Measurements from ENCODE around the gene MEGF9.

The MEGF9 gene

GRCh38 chr9:120745278-120745677 is 31.0 kb upstream of the MEGF9 start:
- Histone ChIP-seq H2AFZ (ENCODE audit: low read length, unreplicated experiment) (no peak overlapping the region), H3K27me3 (ENCODE audit: insufficient read depth, low read length) (no peaks in the 10 kb centered on the region), H3K27ac (ENCODE audit: low read depth, low read length) (no peak overlapping the region)

GRCh38 chr9:120742951-120743416 is 28.7 kb upstream of the MEGF9 start:
- H3K27ac ChIP-seq (ENCODE audit: low read depth, low read length) = no peak overlapping the region
- peaks cover 10% of the 10 kb centered on the region for H3K4me1 ChIP-seq (ENCODE audit: control insufficient read depth, insufficient read depth, low read length, unreplicated experiment)
- no peaks in the 10 kb centered on the region for H3K36me3 ChIP-seq (ENCODE audit: insufficient read depth, low read length)
- H3K27me3 ChIP-seq (ENCODE audit: insufficient read depth, low read length) = no peaks in the 10 kb centered on the region
- H3K4me3 ChIP-seq (ENCODE audit: low read depth, low read length) = no peak overlapping the region
- H2AFZ ChIP-seq (ENCODE audit: low read length, unreplicated experiment) = no peak overlapping the region
- H3K79me2 ChIP-seq (ENCODE audit: control insufficient read depth, insufficient read depth, low read length, unreplicated experiment) = no peaks in the 10 kb centered on the region

More at GRCh38 chr9:120745278-120745677, 31.0 kb upstream of the MEGF9 start:
- Histone ChIP-seq H3K79me2 (ENCODE audit: control insufficient read depth, insufficient read depth, low read length, unreplicated experiment) (no peaks in the 10 kb centered on the region), H3K4me3 (ENCODE audit: low read depth, low read length) (no peak overlapping the region), H3K36me3 (ENCODE audit: insufficient read depth, low read length) (no peaks in the 10 kb centered on the region), H3K4me1 (ENCODE audit: control insufficient read depth, insufficient read depth, low read length, unreplicated experiment) (peaks cover 10% of the 10 kb centered on the region)

- Histone ChIP-seq H3K27me3 (ENCODE audit: insufficient read depth, low read length) (no peaks in the 10 kb centered on the region), H3K4me1 (ENCODE audit: control insufficient read depth, insufficient read depth, low read length, unreplicated experiment) (peaks cover 10% of the 10 kb centered on the region), H3K27ac (ENCODE audit: low read depth, low read length) (peak overlapping the region; percentile 42), H3K36me3 (ENCODE audit: insufficient read depth, low read length) (no peaks in the 10 kb centered on the region), H3K4me3 (ENCODE audit: low read depth, low read length) (no peak overlapping the region), H3K79me2 (ENCODE audit: control insufficient read depth, insufficient read depth, low read length, unreplicated experiment) (no peaks in the 10 kb centered on the region), H2AFZ (ENCODE audit: low read length, unreplicated experiment) (peak overlapping the region; percentile 3)
Observed at GRCh38 chr9:120741701-120742100, 27.4 kb upstream of the MEGF9 start.

- H3K4me1 ChIP-seq (ENCODE audit: control insufficient read depth, insufficient read depth, low read length, unreplicated experiment) = peaks cover 10% of the 10 kb centered on the region
- no peaks in the 10 kb centered on the region for H3K36me3 ChIP-seq (ENCODE audit: insufficient read depth, low read length)
- no peak overlapping the region for H3K4me3 ChIP-seq (ENCODE audit: low read depth, low read length)
- H3K27me3 ChIP-seq (ENCODE audit: insufficient read depth, low read length) = no peaks in the 10 kb centered on the region
- H3K27ac ChIP-seq (ENCODE audit: low read depth, low read length) = peak overlapping the region; percentile 42
- peak overlapping the region; percentile 36 for H2AFZ ChIP-seq (ENCODE audit: low read length, unreplicated experiment)
- H3K79me2 ChIP-seq (ENCODE audit: control insufficient read depth, insufficient read depth, low read length, unreplicated experiment) = no peaks in the 10 kb centered on the region
Observed at GRCh38 chr9:120741191-120741590, 26.9 kb upstream of the MEGF9 start.

GRCh38 chr9:120740132-120740531 is 25.9 kb upstream of the MEGF9 start:
- Histone ChIP-seq H3K4me1 (ENCODE audit: control insufficient read depth, insufficient read depth, low read length, unreplicated experiment) (peaks cover 13% of the 10 kb centered on the region), H3K27ac (ENCODE audit: low read depth, low read length) (no peak overlapping the region), H3K79me2 (ENCODE audit: control insufficient read depth, insufficient read depth, low read length, unreplicated experiment) (no peaks in the 10 kb centered on the region), H3K27me3 (ENCODE audit: insufficient read depth, low read length) (no peaks in the 10 kb centered on the region), H3K36me3 (ENCODE audit: insufficient read depth, low read length) (no peaks in the 10 kb centered on the region), H3K4me3 (ENCODE audit: low read depth, low read length) (no peak overlapping the region), H2AFZ (ENCODE audit: low read length, unreplicated experiment) (no peak overlapping the region)

- peaks cover 19% of the 10 kb centered on the region for H3K4me1 ChIP-seq (ENCODE audit: control insufficient read depth, insufficient read depth, low read length, unreplicated experiment)
- H3K4me3 ChIP-seq (ENCODE audit: low read depth, low read length) = no peak overlapping the region
- H3K79me2 ChIP-seq (ENCODE audit: control insufficient read depth, insufficient read depth, low read length, unreplicated experiment) = no peaks in the 10 kb centered on the region
- no peak overlapping the region for H2AFZ ChIP-seq (ENCODE audit: low read length, unreplicated experiment)
- H3K27ac ChIP-seq (ENCODE audit: low read depth, low read length) = no peak overlapping the region
- H3K36me3 ChIP-seq (ENCODE audit: insufficient read depth, low read length) = no peaks in the 10 kb centered on the region
- H3K27me3 ChIP-seq (ENCODE audit: insufficient read depth, low read length) = no peaks in the 10 kb centered on the region
Observed at GRCh38 chr9:120737416-120738165, 23.3 kb upstream of the MEGF9 start.

GRCh38 chr9:120736881-120737280 is 22.6 kb upstream of the MEGF9 start:
- Histone ChIP-seq H3K27ac (ENCODE audit: low read depth, low read length) (no peak overlapping the region), H3K27me3 (ENCODE audit: insufficient read depth, low read length) (no peaks in the 10 kb centered on the region), H3K4me1 (ENCODE audit: control insufficient read depth, insufficient read depth, low read length, unreplicated experiment) (peaks cover 18% of the 10 kb centered on the region), H3K36me3 (ENCODE audit: insufficient read depth, low read length) (no peaks in the 10 kb centered on the region), H3K79me2 (ENCODE audit: control insufficient read depth, insufficient read depth, low read length, unreplicated experiment) (no peaks in the 10 kb centered on the region), H3K4me3 (ENCODE audit: low read depth, low read length) (no peak overlapping the region), H2AFZ (ENCODE audit: low read length, unreplicated experiment) (no peak overlapping the region)

GRCh38 chr9:120735415-120736126 is 21.3 kb upstream of the MEGF9 start:
- no peaks in the 10 kb centered on the region for H3K36me3 ChIP-seq (ENCODE audit: insufficient read depth, low read length)
- H3K4me1 ChIP-seq (ENCODE audit: control insufficient read depth, insufficient read depth, low read length, unreplicated experiment) = peaks cover 20% of the 10 kb centered on the region
- no peak overlapping the region for H3K4me3 ChIP-seq (ENCODE audit: low read depth, low read length)
- no peak overlapping the region for H3K27ac ChIP-seq (ENCODE audit: low read depth, low read length)
- no peaks in the 10 kb centered on the region for H3K27me3 ChIP-seq (ENCODE audit: insufficient read depth, low read length)
- no peak overlapping the region for H2AFZ ChIP-seq (ENCODE audit: low read length, unreplicated experiment)
- no peaks in the 10 kb centered on the region for H3K79me2 ChIP-seq (ENCODE audit: control insufficient read depth, insufficient read depth, low read length, unreplicated experiment)

GRCh38 chr9:120734607-120735410 is 20.5 kb upstream of the MEGF9 start:
- no peaks in the 10 kb centered on the region for H3K27me3 ChIP-seq (ENCODE audit: insufficient read depth, low read length)
- H3K27ac ChIP-seq (ENCODE audit: low read depth, low read length) = no peak overlapping the region

GRCh38 chr9:120733190-120733589 is 18.9 kb upstream of the MEGF9 start:
- no peak overlapping the region for H3K4me3 ChIP-seq (ENCODE audit: low read depth, low read length)
- no peaks in the 10 kb centered on the region for H3K27me3 ChIP-seq (ENCODE audit: insufficient read depth, low read length)
- H3K27ac ChIP-seq (ENCODE audit: low read depth, low read length) = no peak overlapping the region
- no peak overlapping the region for H2AFZ ChIP-seq (ENCODE audit: low read length, unreplicated experiment)
- H3K79me2 ChIP-seq (ENCODE audit: control insufficient read depth, insufficient read depth, low read length, unreplicated experiment) = no peaks in the 10 kb centered on the region
- H3K4me1 ChIP-seq (ENCODE audit: control insufficient read depth, insufficient read depth, low read length, unreplicated experiment) = peaks cover 29% of the 10 kb centered on the region
- H3K36me3 ChIP-seq (ENCODE audit: insufficient read depth, low read length) = no peaks in the 10 kb centered on the region

More at GRCh38 chr9:120734607-120735410, 20.5 kb upstream of the MEGF9 start:
- no peaks in the 10 kb centered on the region for H3K36me3 ChIP-seq (ENCODE audit: insufficient read depth, low read length)
- H3K4me1 ChIP-seq (ENCODE audit: control insufficient read depth, insufficient read depth, low read length, unreplicated experiment) = peaks cover 25% of the 10 kb centered on the region
- H2AFZ ChIP-seq (ENCODE audit: low read length, unreplicated experiment) = no peak overlapping the region
- no peak overlapping the region for H3K4me3 ChIP-seq (ENCODE audit: low read depth, low read length)
- no peaks in the 10 kb centered on the region for H3K79me2 ChIP-seq (ENCODE audit: control insufficient read depth, insufficient read depth, low read length, unreplicated experiment)

All from ACC112 (cell line).